Liver (tissue), 9 donors: ENCODE results near the gene UNC13D. TPM values are rescaled to one million over a fixed set of nuclear protein-coding genes. Genes with fewer than 3 reads are reported as not detected.

Experiments used
- DNase-seq: peaks from one replicate; pipeline ENCODE4 v3.0.0-alpha.2; 2017; ENCODE audit warnings: low spot score
- H3K27ac ChIP-seq, 2 donors: one replicate each; pipeline ENCODE4 v1.7.0; 2013; ENCODE audit warnings: inconsistent platforms in 2 of 2, low read length in 2 of 2, control low read depth in 1 of 2, low read depth in 1 of 2, mild to moderate bottlenecking in 1 of 2
- H3K27me3 ChIP-seq, 4 donors: one replicate each; pipeline versions ENCODE4 v1.6.1 to v1.7.0; 2013; ENCODE audit warnings: low read length in 3 of 4, inconsistent platforms in 1 of 4, mild to moderate bottlenecking in 1 of 4, moderate library complexity in 1 of 4; ENCODE audit not compliant: control insufficient read depth in 4 of 4, insufficient read depth in 4 of 4
- H3K36me3 ChIP-seq, 4 donors: one replicate each; pipeline versions ENCODE4 v1.6.1 to v1.7.0; 2013; ENCODE audit warnings: low read length in 3 of 4, mild to moderate bottlenecking in 3 of 4, low read depth in 1 of 4, moderate library complexity in 1 of 4; ENCODE audit not compliant: control insufficient read depth in 4 of 4, insufficient read depth in 3 of 4
- H3K4me1 ChIP-seq, 4 donors: one replicate each; pipeline versions ENCODE4 v1.6.1 to v1.7.0; 2013; ENCODE audit warnings: low read length in 3 of 4, mild to moderate bottlenecking in 3 of 4, moderate library complexity in 1 of 4; ENCODE audit not compliant: control insufficient read depth in 4 of 4, insufficient read depth in 4 of 4
- H3K4me3 ChIP-seq, 3 donors: one replicate each; pipeline versions ENCODE4 v1.6.1 to v1.7.0; 2013; ENCODE audit warnings: low read length in 3 of 3, control low read depth in 1 of 3, low read depth in 1 of 3, mild to moderate bottlenecking in 1 of 3
- H3K9ac ChIP-seq, 2 donors: one replicate each; pipeline ENCODE4 v1.7.0; 2013; ENCODE audit warnings: low read length in 2 of 2, mild to moderate bottlenecking in 2 of 2, moderate library complexity in 2 of 2, control low read depth in 1 of 2, low read depth in 1 of 2
- H3K9me3 ChIP-seq, 4 donors: one replicate each; pipeline versions ENCODE4 v1.6.1 to v1.7.0; 2013; ENCODE audit warnings: low read length in 3 of 4; ENCODE audit not compliant: control insufficient read depth in 4 of 4
- EGR1 ChIP-seq, 2 donors: IDR thresholded peaks; 2 replicates each; pipeline ENCODE4 v1.6.1; 2016 to 2018; ENCODE audit warnings: antibody characterized with exemption in 2 of 2, low read depth in 2 of 2
- FOXA1 ChIP-seq: IDR thresholded peaks from 2 replicates; pipeline ENCODE4 v1.6.1; 2016; ENCODE audit warnings: antibody characterized with exemption
- FOXA2 ChIP-seq: IDR thresholded peaks from 2 replicates; pipeline ENCODE4 v1.6.1; 2016; ENCODE audit warnings: antibody characterized with exemption
- GABPA ChIP-seq, 2 donors: IDR thresholded peaks in 1 of 2; conservative IDR thresholded peaks in 1 of 2; 2 replicates each; pipeline ENCODE4 v1.6.1; 2016; ENCODE audit warnings: antibody characterized with exemption in 2 of 2, mild to moderate bottlenecking in 1 of 2, moderate library complexity in 1 of 2
- HNF4G ChIP-seq: IDR thresholded peaks from 2 replicates; pipeline ENCODE4 v1.6.1; 2016; ENCODE audit warnings: antibody characterized with exemption
- RAD21 ChIP-seq, 2 donors: IDR thresholded peaks; 2 replicates each; pipeline ENCODE4 v1.6.1; 2016; ENCODE audit warnings: antibody characterized with exemption in 2 of 2, mild to moderate bottlenecking in 2 of 2
- TAF1 ChIP-seq: conservative IDR thresholded peaks from 2 replicates; pipeline ENCODE4 v1.6.1; 2016; ENCODE audit warnings: antibody characterized with exemption, mild to moderate bottlenecking
- WGBS: extraction: QIAGEN DNeasy Blood & Tissue Kit; methylation state at CpG from one replicate; pipeline ENCODE4 v1.1.7; 2013; 5-methylcytosine and 5-hydroxymethylcytosine counted together
- polyA plus RNA-seq, 2 donors: library from polyadenylated mRNA; stranded (reverse) in 1 of 2; unstranded in 1 of 2; fragments of 200-250 nt in 1 of 2; fragments of >200 nt in 1 of 2; fragmentation: Nextera tagmentation in 1 of 2; extraction: Ambion mirVana in 1 of 2; gene quantifications; one replicate each; pipeline versions ENCODE4 v1.2.1 to v1.2.3, GENCODE V29; 2013 to 2015
- total RNA-seq, 2 donors: library from RNA; depleted of rRNA; stranded (reverse); fragments of >200 nt; gene quantifications; one replicate each; pipeline ENCODE4 v1.2.3, GENCODE V29; 2014
- TF ChIP-seq, protein P1 (sequence below): IDR thresholded peaks from 2 replicates; pipeline ENCODE4 v1.6.1; 2016; ENCODE audit warnings: antibody characterized with exemption
- TF ChIP-seq, protein P2 (sequence below): fragments of 150-350 bp; IDR thresholded peaks from 2 replicates; pipeline ENCODE4 v1.5.1; 2017; ENCODE audit warnings: improper control_type of control experiment, low read depth, low read length; ENCODE audit not compliant: missing input control
- TF ChIP-seq, protein P3 (sequence below): IDR thresholded peaks from 2 replicates; pipeline ENCODE4 v1.6.1; 2016; ENCODE audit warnings: antibody characterized with exemption
- donor health status: healthy.
- donor health status: healthy.
- donor health status: healthy.
- donor health status: healthy.
- donor health status: healthy.

The UNC13D gene
- total and polyA plus RNA-seq, 4 donors = 2.1 to 22.9 (median 7.6) TPM

DNA sequence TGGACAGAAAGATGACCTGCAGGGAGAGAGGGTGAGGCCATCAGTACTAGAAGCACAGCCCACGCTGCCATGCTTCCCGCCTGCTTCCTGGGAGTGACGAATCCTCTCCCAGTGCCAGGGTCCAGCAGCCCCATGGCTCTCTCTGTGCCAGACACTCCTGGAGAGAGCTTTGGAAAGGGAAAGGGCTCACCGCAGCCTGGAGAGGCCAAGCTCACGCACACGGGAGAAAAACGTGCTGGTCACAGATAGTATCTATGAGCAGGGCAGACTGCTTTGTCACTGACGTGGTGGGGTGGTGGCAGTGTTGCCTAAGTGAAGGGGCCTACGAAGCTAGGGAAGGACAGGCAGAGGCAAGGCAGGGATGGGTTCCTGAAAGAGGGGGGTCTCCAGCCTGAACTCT lies 5.5 kb upstream of the UNC13D start:
- no peak for TF ChIP-seq FOXA2
- no peak for TF ChIP-seq TAF1
- TF ChIP-seq, protein P1, sequence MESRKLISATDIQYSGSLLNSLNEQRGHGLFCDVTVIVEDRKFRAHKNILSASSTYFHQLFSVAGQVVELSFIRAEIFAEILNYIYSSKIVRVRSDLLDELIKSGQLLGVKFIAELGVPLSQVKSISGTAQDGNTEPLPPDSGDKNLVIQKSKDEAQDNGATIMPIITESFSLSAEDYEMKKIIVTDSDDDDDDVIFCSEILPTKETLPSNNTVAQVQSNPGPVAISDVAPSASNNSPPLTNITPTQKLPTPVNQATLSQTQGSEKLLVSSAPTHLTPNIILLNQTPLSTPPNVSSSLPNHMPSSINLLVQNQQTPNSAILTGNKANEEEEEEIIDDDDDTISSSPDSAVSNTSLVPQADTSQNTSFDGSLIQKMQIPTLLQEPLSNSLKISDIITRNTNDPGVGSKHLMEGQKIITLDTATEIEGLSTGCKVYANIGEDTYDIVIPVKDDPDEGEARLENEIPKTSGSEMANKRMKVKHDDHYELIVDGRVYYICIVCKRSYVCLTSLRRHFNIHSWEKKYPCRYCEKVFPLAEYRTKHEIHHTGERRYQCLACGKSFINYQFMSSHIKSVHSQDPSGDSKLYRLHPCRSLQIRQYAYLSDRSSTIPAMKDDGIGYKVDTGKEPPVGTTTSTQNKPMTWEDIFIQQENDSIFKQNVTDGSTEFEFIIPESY = no peak
- TF ChIP-seq RAD21 (IDR thresholded peaks at IDR 0.05) = no peak
- no peak for TF ChIP-seq EGR1 (IDR thresholded peaks at IDR 0.05; ENCODE audit: low read depth in 2 of 2)
- peaks cover 2 to 54% (median 35%) of the 10 kb centered on the region in 4 donors for H3K4me1 ChIP-seq
- H3K36me3 ChIP-seq = peaks cover 25 to 46% (median 39%) of the 10 kb centered on the region in 4 donors
- H3K9me3 ChIP-seq = no peaks in the 10 kb centered on the region
- H3K27me3 ChIP-seq = no peaks in the 10 kb centered on the region
- H3K9ac ChIP-seq = no peak overlapping the region
- WGBS = 88% methylated on average over 9 of the region's 9 CpGs
- H3K4me3 ChIP-seq = no peak overlapping the region
- DNase-seq = peak; percentile 68
- peak overlapping the region; percentile 3 to 11 for H3K27ac ChIP-seq

DNA sequence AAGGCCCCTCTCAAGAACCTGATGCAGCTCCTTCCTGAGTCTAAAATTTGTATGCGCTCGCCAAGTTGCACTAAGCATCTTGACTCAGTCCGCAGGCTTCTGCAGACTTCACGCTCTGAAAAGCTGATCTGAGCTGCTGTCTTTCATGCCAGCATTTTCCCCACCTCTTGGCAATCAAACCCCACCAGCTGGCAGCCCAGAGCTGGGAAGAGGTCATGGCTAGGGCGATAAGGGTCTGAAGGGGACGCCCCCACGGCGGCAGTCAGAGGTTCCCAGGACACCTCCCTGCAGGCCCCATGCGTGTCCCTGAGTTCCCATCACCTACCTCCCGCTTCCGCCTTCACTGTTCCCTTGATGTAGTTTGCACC lies 5.1 kb upstream of the UNC13D start:
- H3K27ac ChIP-seq = peak overlapping the region; percentile 12 to 45
- H3K4me3 ChIP-seq = no peak overlapping the region
- TF ChIP-seq FOXA1 (no peak), RAD21 (IDR thresholded peaks at IDR 0.05) (no peak), EGR1 (IDR thresholded peaks at IDR 0.05; ENCODE audit: low read depth in 2 of 2) (no peak), HNF4G (no peak), GABPA (IDR thresholded peaks at IDR 0.05 in 1 of 2, conservative IDR thresholded peaks at IDR 0.05 in 1 of 2) (no peak)
- TF ChIP-seq, protein P2, sequence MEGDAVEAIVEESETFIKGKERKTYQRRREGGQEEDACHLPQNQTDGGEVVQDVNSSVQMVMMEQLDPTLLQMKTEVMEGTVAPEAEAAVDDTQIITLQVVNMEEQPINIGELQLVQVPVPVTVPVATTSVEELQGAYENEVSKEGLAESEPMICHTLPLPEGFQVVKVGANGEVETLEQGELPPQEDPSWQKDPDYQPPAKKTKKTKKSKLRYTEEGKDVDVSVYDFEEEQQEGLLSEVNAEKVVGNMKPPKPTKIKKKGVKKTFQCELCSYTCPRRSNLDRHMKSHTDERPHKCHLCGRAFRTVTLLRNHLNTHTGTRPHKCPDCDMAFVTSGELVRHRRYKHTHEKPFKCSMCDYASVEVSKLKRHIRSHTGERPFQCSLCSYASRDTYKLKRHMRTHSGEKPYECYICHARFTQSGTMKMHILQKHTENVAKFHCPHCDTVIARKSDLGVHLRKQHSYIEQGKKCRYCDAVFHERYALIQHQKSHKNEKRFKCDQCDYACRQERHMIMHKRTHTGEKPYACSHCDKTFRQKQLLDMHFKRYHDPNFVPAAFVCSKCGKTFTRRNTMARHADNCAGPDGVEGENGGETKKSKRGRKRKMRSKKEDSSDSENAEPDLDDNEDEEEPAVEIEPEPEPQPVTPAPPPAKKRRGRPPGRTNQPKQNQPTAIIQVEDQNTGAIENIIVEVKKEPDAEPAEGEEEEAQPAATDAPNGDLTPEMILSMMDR = no peak
- TF ChIP-seq, protein P1 = no peak
- TF ChIP-seq, protein P3, sequence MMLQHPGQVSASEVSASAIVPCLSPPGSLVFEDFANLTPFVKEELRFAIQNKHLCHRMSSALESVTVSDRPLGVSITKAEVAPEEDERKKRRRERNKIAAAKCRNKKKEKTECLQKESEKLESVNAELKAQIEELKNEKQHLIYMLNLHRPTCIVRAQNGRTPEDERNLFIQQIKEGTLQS = no peak
- H3K36me3 ChIP-seq = peaks cover 25 to 46% (median 39%) of the 10 kb centered on the region in 4 donors
- H3K4me1 ChIP-seq = peaks cover 2 to 53% (median 35%) of the 10 kb centered on the region in 4 donors
- H3K9ac ChIP-seq = no peak overlapping the region
- H3K9me3 ChIP-seq = no peaks in the 10 kb centered on the region
- WGBS = 85% methylated on average over 11 of the region's 11 CpGs
- no peaks in the 10 kb centered on the region for H3K27me3 ChIP-seq
- DNase-seq = peak; percentile 74
